ENCODE measurements around the gene SIT1. TPM values are rescaled to one million over a fixed set of nuclear protein-coding genes. Genes with fewer than 3 reads are reported as not detected.

The SIT1 gene
- total RNA-seq, 3 donors from 2014 or later (not counting 1 experiment from before 2014, with no cell fraction given): 1.2 to 1.4 TPM; not detected in 1

- peak; percentile 65 to 75 for DNase-seq
Measured at GRCh38 chr9:35618854-35619799, 31.6 kb downstream of the SIT1 start.

GRCh38 chr9:35618325-35618727 is 32.4 kb downstream of the SIT1 start, which contains the start of gene CD72:
Gene CD72 (minus strand): TSS chr9:35618413. CDS start chr9:35618303, 110 bp downstream.
- WGBS (ENCODE audit: insufficient coverage): 29% methylated on average over 7 of the region's 7 CpGs
- Mint-ChIP-seq H3K9me3 (no peaks in the 10 kb centered on the region), H3K4me3 (peak within 1 kb of the TSS; percentile 96), H3K27me3 (ENCODE audit: low read depth in 2 of 2) (no peaks in the 10 kb centered on the region), H3K27ac (peak within 1 kb of the TSS; percentile 98 to 99), H3K4me1 (peaks cover 61 to 64% of the 10 kb centered on the region in 2 donors), H3K36me3 (peaks cover 8% of the 10 kb centered on the region)
- ATAC-seq (no peak), DNase-seq (no peak)
- intact Hi-C loops (cut with micrococcal nuclease): loop anchor here (5.0 kb wide), 1 partner anchor 114 kb away; the partner anchor contains the start of genes CREB3 and TLN1
- Histone ChIP-seq H3K27ac (ENCODE audit: low read length) (peak within 1 kb of the TSS; percentile 97), H3K36me3 (ENCODE audit: control insufficient read depth, insufficient read depth, low read length) (no peaks in the 10 kb centered on the region), H3K27me3 (ENCODE audit: control insufficient read depth, insufficient read depth, low read length) (no peaks in the 10 kb centered on the region), H3K4me3 (ENCODE audit: low read length) (peak within 1 kb of the TSS; percentile 55), H3K9me3 (ENCODE audit: control insufficient read depth, insufficient read depth, low read length) (no peaks in the 10 kb centered on the region), H3K4me1 (ENCODE audit: control insufficient read depth, insufficient read depth, low read length) (peaks cover 52% of the 10 kb centered on the region)
- TF ChIP-seq CTCF (IDR thresholded peaks at IDR 0.05): no peak

More at GRCh38 chr9:35618854-35619799, 31.6 kb downstream of the SIT1 start:
- Mint-ChIP-seq H3K4me1 (peaks cover 61 to 62% of the 10 kb centered on the region in 2 donors), H3K4me3 (peak overlapping the region; percentile 96), H3K27ac (peak overlapping the region; percentile 98 to 99), H3K9me3 (no peaks in the 10 kb centered on the region), H3K36me3 (peaks cover 5% of the 10 kb centered on the region), H3K27me3 (ENCODE audit: low read depth in 2 of 2) (no peaks in the 10 kb centered on the region)
- 55% methylated on average over 12 of the region's 17 CpGs for WGBS (ENCODE audit: insufficient coverage)
- Histone ChIP-seq H3K36me3 (ENCODE audit: control insufficient read depth, insufficient read depth, low read length) (no peaks in the 10 kb centered on the region), H3K4me3 (ENCODE audit: low read length) (peak overlapping the region; percentile 55), H3K27ac (ENCODE audit: low read length) (peak overlapping the region; percentile 97), H3K9me3 (ENCODE audit: control insufficient read depth, insufficient read depth, low read length) (no peaks in the 10 kb centered on the region), H3K27me3 (ENCODE audit: control insufficient read depth, insufficient read depth, low read length) (no peaks in the 10 kb centered on the region), H3K4me1 (ENCODE audit: control insufficient read depth, insufficient read depth, low read length) (peaks cover 52% of the 10 kb centered on the region)
- ATAC-seq: peak; percentile 50 to 74 (median 67)
- no peak for TF ChIP-seq CTCF (IDR thresholded peaks at IDR 0.05)
- intact Hi-C loops (cut with micrococcal nuclease): loop anchor here (1.0 to 5.0 kb wide), 2 partner anchors 15 to 113 kb away; partner anchors contain the start of genes CREB3 and TLN1

- no peaks in the 10 kb centered on the region for H3K36me3 ChIP-seq (ENCODE audit: control insufficient read depth, insufficient read depth, low read length)
- H3K9me3 ChIP-seq (ENCODE audit: control insufficient read depth, insufficient read depth, low read length): no peaks in the 10 kb centered on the region
- peaks cover 8% of the 10 kb centered on the region for H3K36me3 Mint-ChIP-seq
- H3K4me3 Mint-ChIP-seq: peak overlapping the region; percentile 96
- peak overlapping the region; percentile 98 to 99 for H3K27ac Mint-ChIP-seq
- no peak for TF ChIP-seq CTCF (IDR thresholded peaks at IDR 0.05)
- ATAC-seq: no peak
- peaks cover 52% of the 10 kb centered on the region for H3K4me1 ChIP-seq (ENCODE audit: control insufficient read depth, insufficient read depth, low read length)
- no peak for DNase-seq
- 60% methylated on average over 8 of the region's 8 CpGs for WGBS (ENCODE audit: insufficient coverage)
- H3K27me3 ChIP-seq (ENCODE audit: control insufficient read depth, insufficient read depth, low read length): no peaks in the 10 kb centered on the region
- peaks cover 61 to 64% of the 10 kb centered on the region in 2 donors for H3K4me1 Mint-ChIP-seq
- intact Hi-C loops (cut with micrococcal nuclease): loop anchor here (2.0 to 5.0 kb wide), 2 partner anchors 41 to 115 kb away; partner anchors contain the start of genes CCDC107, CREB3, RMRP and TLN1
- no peaks in the 10 kb centered on the region for H3K9me3 Mint-ChIP-seq
- H3K27me3 Mint-ChIP-seq (ENCODE audit: low read depth in 2 of 2): no peaks in the 10 kb centered on the region
- H3K4me3 ChIP-seq (ENCODE audit: low read length): peak overlapping the region; percentile 55
- peak overlapping the region; percentile 97 for H3K27ac ChIP-seq (ENCODE audit: low read length)
Measured at GRCh38 chr9:35617548-35617947, 33.2 kb downstream of the SIT1 start.

Data from natural killer cell (primary cell).